Measurements from ENCODE around the gene RFX3. TPM values are rescaled to one million over a fixed set of nuclear protein-coding genes. Genes with fewer than 3 reads are reported as not detected.

RFX3 gene
- total RNA-seq, 1 donor from 2014 or later, result 1.6 TPM

- Histone ChIP-seq H3K27me3 (ENCODE audit: control insufficient read depth, insufficient read depth, low read length) (no peaks in the 10 kb centered on the region), H3K36me3 (ENCODE audit: control insufficient read depth, insufficient read depth, low read length) (no peaks in the 10 kb centered on the region), H3K4me3 (ENCODE audit: low read depth, low read length) (no peak overlapping the region)
- no peak for DNase-seq (ENCODE audit: low read depth)
- TF ChIP-seq, protein P1, sequence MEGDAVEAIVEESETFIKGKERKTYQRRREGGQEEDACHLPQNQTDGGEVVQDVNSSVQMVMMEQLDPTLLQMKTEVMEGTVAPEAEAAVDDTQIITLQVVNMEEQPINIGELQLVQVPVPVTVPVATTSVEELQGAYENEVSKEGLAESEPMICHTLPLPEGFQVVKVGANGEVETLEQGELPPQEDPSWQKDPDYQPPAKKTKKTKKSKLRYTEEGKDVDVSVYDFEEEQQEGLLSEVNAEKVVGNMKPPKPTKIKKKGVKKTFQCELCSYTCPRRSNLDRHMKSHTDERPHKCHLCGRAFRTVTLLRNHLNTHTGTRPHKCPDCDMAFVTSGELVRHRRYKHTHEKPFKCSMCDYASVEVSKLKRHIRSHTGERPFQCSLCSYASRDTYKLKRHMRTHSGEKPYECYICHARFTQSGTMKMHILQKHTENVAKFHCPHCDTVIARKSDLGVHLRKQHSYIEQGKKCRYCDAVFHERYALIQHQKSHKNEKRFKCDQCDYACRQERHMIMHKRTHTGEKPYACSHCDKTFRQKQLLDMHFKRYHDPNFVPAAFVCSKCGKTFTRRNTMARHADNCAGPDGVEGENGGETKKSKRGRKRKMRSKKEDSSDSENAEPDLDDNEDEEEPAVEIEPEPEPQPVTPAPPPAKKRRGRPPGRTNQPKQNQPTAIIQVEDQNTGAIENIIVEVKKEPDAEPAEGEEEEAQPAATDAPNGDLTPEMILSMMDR (IDR thresholded peaks at IDR 0.05; ENCODE audit: insufficient read depth, low read length, severe bottlenecking), result no peak
- no peak for FAIRE-seq
Measured at GRCh38 chr9:3361116-3361515, 164.7 kb downstream of the RFX3 start.

- TF ChIP-seq, protein P1 (IDR thresholded peaks at IDR 0.05; ENCODE audit: insufficient read depth, low read length, severe bottlenecking), result no peak
- DNase-seq (ENCODE audit: low read depth) (no peak), FAIRE-seq (no peak)
- Histone ChIP-seq H3K4me3 (ENCODE audit: low read depth, low read length) (no peak overlapping the region), H3K27me3 (ENCODE audit: control insufficient read depth, insufficient read depth, low read length) (no peaks in the 10 kb centered on the region), H3K36me3 (ENCODE audit: control insufficient read depth, insufficient read depth, low read length) (no peaks in the 10 kb centered on the region)
Measured at GRCh38 chr9:3360245-3360644, 165.6 kb downstream of the RFX3 start.

- TF ChIP-seq, protein P1 (IDR thresholded peaks at IDR 0.05; ENCODE audit: insufficient read depth, low read length, severe bottlenecking), result no peak
- Histone ChIP-seq H3K36me3 (ENCODE audit: control insufficient read depth, insufficient read depth, low read length) (no peaks in the 10 kb centered on the region), H3K4me3 (ENCODE audit: low read depth, low read length) (no peak overlapping the region), H3K27me3 (ENCODE audit: control insufficient read depth, insufficient read depth, low read length) (no peaks in the 10 kb centered on the region)
- FAIRE-seq (no peak), DNase-seq (ENCODE audit: low read depth) (no peak)
Measured at GRCh38 chr9:3359778-3360177, 166.0 kb downstream of the RFX3 start.

GRCh38 chr9:3359048-3359692 lies 166.6 kb downstream of the RFX3 start:
- H3K36me3 ChIP-seq (ENCODE audit: control insufficient read depth, insufficient read depth, low read length), result no peaks in the 10 kb centered on the region
- H3K4me3 ChIP-seq (ENCODE audit: low read depth, low read length), result no peak overlapping the region
- TF ChIP-seq, protein P1 (IDR thresholded peaks at IDR 0.05; ENCODE audit: insufficient read depth, low read length, severe bottlenecking), result no peak
- FAIRE-seq (no peak), DNase-seq (ENCODE audit: low read depth) (no peak)
- H3K27me3 ChIP-seq (ENCODE audit: control insufficient read depth, insufficient read depth, low read length), result no peaks in the 10 kb centered on the region

DNA sequence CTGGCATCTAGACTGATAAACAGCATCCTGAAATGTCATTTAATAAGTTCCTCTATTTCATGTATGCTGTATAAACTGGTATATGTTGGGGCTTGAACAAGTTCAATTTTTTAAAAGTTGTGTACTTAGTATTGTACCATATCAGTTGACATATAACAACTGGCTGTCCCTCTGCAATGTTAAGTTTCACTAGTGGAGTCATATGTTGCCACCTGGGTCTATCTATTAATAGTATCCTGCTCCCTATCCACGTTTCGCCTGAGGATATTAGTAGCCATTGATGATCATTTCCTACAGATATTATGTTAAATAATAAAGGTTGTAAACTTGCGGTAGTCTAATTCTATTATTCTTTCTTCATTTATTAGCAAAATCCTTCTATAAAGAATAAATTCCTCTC lies 177.6 kb downstream of the RFX3 start:
- TF ChIP-seq, protein P1 (IDR thresholded peaks at IDR 0.05; ENCODE audit: insufficient read depth, low read length, severe bottlenecking), result no peak
- no peaks in the 10 kb centered on the region for H3K36me3 ChIP-seq (ENCODE audit: control insufficient read depth, insufficient read depth, low read length)
- FAIRE-seq (no peak), DNase-seq (ENCODE audit: low read depth) (no peak)
- no peak overlapping the region for H3K4me3 ChIP-seq (ENCODE audit: low read depth, low read length)
- no peaks in the 10 kb centered on the region for H3K27me3 ChIP-seq (ENCODE audit: control insufficient read depth, insufficient read depth, low read length)

GRCh38 chr9:3346549-3346948 lies 179.3 kb downstream of the RFX3 start:
- DNase-seq (ENCODE audit: low read depth), result no peak
- no peaks in the 10 kb centered on the region for H3K27me3 ChIP-seq (ENCODE audit: control insufficient read depth, insufficient read depth, low read length)
- TF ChIP-seq, protein P1 (IDR thresholded peaks at IDR 0.05; ENCODE audit: insufficient read depth, low read length, severe bottlenecking), result no peak
- H3K4me3 ChIP-seq (ENCODE audit: low read depth, low read length), result no peak overlapping the region
- FAIRE-seq, result no peak
- no peaks in the 10 kb centered on the region for H3K36me3 ChIP-seq (ENCODE audit: control insufficient read depth, insufficient read depth, low read length)

Measured in bronchial epithelial cell (primary cell).